Glutamatergic neuron (in vitro differentiated cells): ENCODE measurements around the gene NUDT1. TPM values are rescaled to one million over a fixed set of nuclear protein-coding genes. Genes with fewer than 3 reads are reported as not detected.

Source experiments
- DNase-seq: peaks from one replicate; pipeline ENCODE4 v3.0.0; 2022
- H3K27ac Mint-ChIP-seq: one replicate; pipeline ENCODE4 v1.8.0; 2020; ENCODE audit warnings: mild to moderate bottlenecking, mixed read lengths, inconsistent platforms; ENCODE audit not compliant: unreplicated experiment
- H3K27me3 Mint-ChIP-seq: one replicate; pipeline ENCODE4 v1.8.0; 2020; ENCODE audit warnings: mild to moderate bottlenecking, moderate library complexity, mixed read lengths, inconsistent platforms; ENCODE audit not compliant: unreplicated experiment
- H3K36me3 Mint-ChIP-seq: one replicate; pipeline ENCODE4 v1.8.0; 2020; ENCODE audit warnings: mild to moderate bottlenecking, mixed read lengths, inconsistent platforms; ENCODE audit not compliant: unreplicated experiment
- H3K4me1 Mint-ChIP-seq: one replicate; pipeline ENCODE4 v1.8.0; 2020; ENCODE audit warnings: mild to moderate bottlenecking, low read depth, mixed read lengths, inconsistent platforms; ENCODE audit not compliant: unreplicated experiment
- H3K4me3 Mint-ChIP-seq: one replicate; pipeline ENCODE4 v1.8.0; 2020; ENCODE audit warnings: mild to moderate bottlenecking, mixed read lengths, inconsistent platforms; ENCODE audit not compliant: unreplicated experiment
- H3K9me3 Mint-ChIP-seq: one replicate; pipeline ENCODE4 v1.8.0; 2020; ENCODE audit warnings: mild to moderate bottlenecking, moderate library complexity, mixed read lengths, inconsistent platforms; ENCODE audit not compliant: unreplicated experiment
- CTCF ChIP-seq: fragments of 200-600 bp; sonication (generic); IDR thresholded peaks from one replicate; pipeline ENCODE4 v1.5.0; 2021; ENCODE audit not compliant: partially characterized antibody, unreplicated experiment
- total RNA-seq: library from RNA; stranded (reverse); fragmentation: NEBNext Ultra II Directional; extraction: Animal tissue kit (Norgen Biotek cat#: 25700); gene quantifications from one replicate; pipeline ENCODE4 v1.2.1, GENCODE V29; 2021; ENCODE audit not compliant: unreplicated experiment

The NUDT1 gene
- total RNA-seq, 1 donor from 2014 or later, result 19.5 TPM

GRCh38 chr7:2196381-2197378, 45.3 kb upstream of the NUDT1 start:
- TF ChIP-seq CTCF, result no peak
- Mint-ChIP-seq H3K27ac (no peak overlapping the region), H3K9me3 (peaks cover 7% of the 10 kb centered on the region), H3K27me3 (peaks cover 2% of the 10 kb centered on the region), H3K4me3 (no peak overlapping the region), H3K4me1 (peaks cover 19% of the 10 kb centered on the region), H3K36me3 (no peaks in the 10 kb centered on the region)
- DNase-seq, result no peak

GRCh38 chr7:2197436-2198155, 44.4 kb upstream of the NUDT1 start:
- peaks cover 17% of the 10 kb centered on the region for H3K4me1 Mint-ChIP-seq
- no peak for TF ChIP-seq CTCF
- peaks cover 2% of the 10 kb centered on the region for H3K27me3 Mint-ChIP-seq
- H3K9me3 Mint-ChIP-seq, result peaks cover 7% of the 10 kb centered on the region
- no peaks in the 10 kb centered on the region for H3K36me3 Mint-ChIP-seq
- H3K4me3 Mint-ChIP-seq, result peak overlapping the region; percentile 10
- H3K27ac Mint-ChIP-seq, result peak overlapping the region; percentile 78
- DNase-seq, result peak; percentile 47

DNA sequence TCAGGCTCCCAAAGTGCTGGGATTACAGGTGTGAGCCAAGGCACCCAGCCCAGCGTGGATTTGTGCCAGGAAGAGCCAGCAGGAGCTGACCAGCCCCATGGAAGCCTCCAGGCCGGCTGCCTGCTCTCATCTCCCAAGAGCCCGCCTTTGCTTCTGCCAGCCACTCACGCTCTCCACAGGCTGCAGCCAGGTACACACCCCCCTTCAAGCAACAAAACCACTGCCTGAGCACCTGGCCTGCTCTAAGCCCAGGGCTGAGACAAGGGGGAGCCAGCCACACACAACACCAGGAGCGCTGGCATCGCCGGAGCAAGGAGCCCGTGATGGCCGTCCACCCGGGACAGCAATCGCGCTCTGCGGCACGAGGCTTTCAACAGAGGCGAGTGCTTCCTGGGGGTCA, 43.8 kb upstream of the NUDT1 start:
- H3K27me3 Mint-ChIP-seq, result peaks cover 2% of the 10 kb centered on the region
- TF ChIP-seq CTCF, result no peak
- peaks cover 9% of the 10 kb centered on the region for H3K9me3 Mint-ChIP-seq
- no peak for DNase-seq
- no peaks in the 10 kb centered on the region for H3K36me3 Mint-ChIP-seq
- H3K4me1 Mint-ChIP-seq, result peaks cover 13% of the 10 kb centered on the region
- no peak overlapping the region for H3K27ac Mint-ChIP-seq
- H3K4me3 Mint-ChIP-seq, result no peak overlapping the region

DNA sequence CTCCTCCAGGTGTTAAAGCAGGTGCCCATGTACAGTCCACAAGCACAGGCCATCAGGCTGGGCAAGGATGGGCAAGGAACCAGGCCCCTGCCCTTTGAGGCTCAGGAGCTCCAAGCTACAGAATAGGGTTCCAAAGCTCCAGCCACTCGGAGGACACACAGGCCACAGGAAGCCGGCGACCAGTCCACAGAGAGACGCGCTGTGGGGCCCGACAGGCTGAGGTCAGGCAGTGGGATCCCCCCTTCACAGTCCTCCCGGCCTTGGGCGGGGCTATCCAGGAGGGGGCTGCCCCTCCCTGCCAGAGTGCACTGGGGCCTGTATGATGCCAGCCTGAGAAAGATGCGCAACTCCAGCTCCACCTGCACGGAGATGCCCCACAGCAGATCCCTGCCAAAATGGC, 43.3 kb upstream of the NUDT1 start:
- no peak for DNase-seq
- TF ChIP-seq CTCF, result no peak
- Mint-ChIP-seq H3K27me3 (peaks cover 2% of the 10 kb centered on the region), H3K4me3 (no peak overlapping the region), H3K36me3 (no peaks in the 10 kb centered on the region), H3K4me1 (peaks cover 16% of the 10 kb centered on the region), H3K27ac (no peak overlapping the region), H3K9me3 (peaks cover 10% of the 10 kb centered on the region)
